ENCODE data around the gene WARS2.

- TF ChIP-seq, protein P1, sequence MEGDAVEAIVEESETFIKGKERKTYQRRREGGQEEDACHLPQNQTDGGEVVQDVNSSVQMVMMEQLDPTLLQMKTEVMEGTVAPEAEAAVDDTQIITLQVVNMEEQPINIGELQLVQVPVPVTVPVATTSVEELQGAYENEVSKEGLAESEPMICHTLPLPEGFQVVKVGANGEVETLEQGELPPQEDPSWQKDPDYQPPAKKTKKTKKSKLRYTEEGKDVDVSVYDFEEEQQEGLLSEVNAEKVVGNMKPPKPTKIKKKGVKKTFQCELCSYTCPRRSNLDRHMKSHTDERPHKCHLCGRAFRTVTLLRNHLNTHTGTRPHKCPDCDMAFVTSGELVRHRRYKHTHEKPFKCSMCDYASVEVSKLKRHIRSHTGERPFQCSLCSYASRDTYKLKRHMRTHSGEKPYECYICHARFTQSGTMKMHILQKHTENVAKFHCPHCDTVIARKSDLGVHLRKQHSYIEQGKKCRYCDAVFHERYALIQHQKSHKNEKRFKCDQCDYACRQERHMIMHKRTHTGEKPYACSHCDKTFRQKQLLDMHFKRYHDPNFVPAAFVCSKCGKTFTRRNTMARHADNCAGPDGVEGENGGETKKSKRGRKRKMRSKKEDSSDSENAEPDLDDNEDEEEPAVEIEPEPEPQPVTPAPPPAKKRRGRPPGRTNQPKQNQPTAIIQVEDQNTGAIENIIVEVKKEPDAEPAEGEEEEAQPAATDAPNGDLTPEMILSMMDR (IDR thresholded peaks at IDR 0.05), result no peak
- TF ChIP-seq POLR2A (IDR thresholded peaks at IDR 0.05), result no peak
These were observed 102.1 kb downstream of the WARS2 start for GRCh38 chr1:119038363-119038762.

All from right lobe of liver (tissue), 4 donors.